BE2C (cell line): ENCODE results near the gene ERO1B.

Source experiments
- DNase-seq: peaks from one replicate; pipeline ENCODE4 v3.0.0-alpha.2; 2020
- H3K27me3 ChIP-seq: fragments of 250-450 bp; sonication (Bioruptor Pico); 2 replicates; pipeline ENCODE4 v1.5.1; 2020; ENCODE audit warnings: mild to moderate bottlenecking
- H3K36me3 ChIP-seq: fragments of 250-450 bp; sonication (Bioruptor Pico); 2 replicates; pipeline ENCODE4 v1.5.1; 2020; ENCODE audit warnings: mild to moderate bottlenecking
- H3K4me1 ChIP-seq: fragments of 250-450 bp; sonication (Bioruptor Pico); 2 replicates; pipeline ENCODE4 v1.5.1; 2020
- H3K4me3 ChIP-seq: 2 replicates; pipeline ENCODE4 v1.5.1; 2011; ENCODE audit warnings: low read depth, low read length
- H3K9me3 ChIP-seq: fragments of 250-450 bp; sonication (Bioruptor Pico); 2 replicates; pipeline ENCODE4 v1.5.1; 2020
- CTCF ChIP-seq: IDR thresholded peaks from 2 replicates; pipeline ENCODE4 v1.5.1; 2012; ENCODE audit warnings: mild to moderate bottlenecking, low read depth, low read length

ERO1B gene

GRCh38 chr1:236313427-236313826 is 31.7 kb upstream of the ERO1B start:
- peaks cover 2% of the 10 kb centered on the region; the same call in 1 of the 2 replicates for H3K27me3 ChIP-seq

GRCh38 chr1:236311040-236311439 is 29.3 kb upstream of the ERO1B start:
- peak; percentile 41 for DNase-seq
- Histone ChIP-seq H3K36me3 (no peaks in the 10 kb centered on the region), H3K4me1 (no peaks in the 10 kb centered on the region), H3K27me3 (peaks cover 2% of the 10 kb centered on the region), H3K9me3 (no peaks in the 10 kb centered on the region), H3K4me3 (no peak overlapping the region)
- TF ChIP-seq CTCF, result peak; percentile 43

More at GRCh38 chr1:236313427-236313826, 31.7 kb upstream of the ERO1B start:
- Histone ChIP-seq H3K4me1 (no peaks in the 10 kb centered on the region), H3K4me3 (no peak overlapping the region), H3K36me3 (no peaks in the 10 kb centered on the region), H3K9me3 (no peaks in the 10 kb centered on the region)
- TF ChIP-seq CTCF, result no peak
- no peak for DNase-seq

GRCh38 chr1:236308827-236309226 is 27.1 kb upstream of the ERO1B start:
- Histone ChIP-seq H3K4me3 (no peak overlapping the region), H3K36me3 (no peaks in the 10 kb centered on the region), H3K27me3 (peaks cover 5% of the 10 kb centered on the region), H3K9me3 (no peaks in the 10 kb centered on the region), H3K4me1 (no peaks in the 10 kb centered on the region)
- no peak for TF ChIP-seq CTCF
- no peak for DNase-seq

DNA sequence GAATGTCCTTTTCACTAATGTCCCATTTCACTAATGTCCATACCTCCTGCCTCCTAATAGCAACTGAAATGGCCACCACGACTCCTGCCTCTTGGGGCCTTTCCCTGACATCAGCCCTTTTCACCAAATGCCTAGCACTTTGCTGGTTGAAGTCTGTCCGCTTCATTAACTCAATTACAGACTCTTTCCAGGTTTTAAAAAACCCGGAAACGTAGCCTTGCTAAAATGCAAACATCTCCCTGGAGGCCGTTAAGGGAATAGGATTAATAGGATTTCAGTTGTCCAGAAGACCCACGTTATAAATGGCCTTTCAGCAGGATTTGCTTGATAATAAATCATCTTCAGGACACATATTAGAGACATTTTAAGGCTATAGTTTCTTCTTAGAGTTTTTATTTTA is 25.7 kb upstream of the ERO1B start:
- Histone ChIP-seq H3K4me3 (no peak overlapping the region), H3K4me1 (no peaks in the 10 kb centered on the region)

DNA sequence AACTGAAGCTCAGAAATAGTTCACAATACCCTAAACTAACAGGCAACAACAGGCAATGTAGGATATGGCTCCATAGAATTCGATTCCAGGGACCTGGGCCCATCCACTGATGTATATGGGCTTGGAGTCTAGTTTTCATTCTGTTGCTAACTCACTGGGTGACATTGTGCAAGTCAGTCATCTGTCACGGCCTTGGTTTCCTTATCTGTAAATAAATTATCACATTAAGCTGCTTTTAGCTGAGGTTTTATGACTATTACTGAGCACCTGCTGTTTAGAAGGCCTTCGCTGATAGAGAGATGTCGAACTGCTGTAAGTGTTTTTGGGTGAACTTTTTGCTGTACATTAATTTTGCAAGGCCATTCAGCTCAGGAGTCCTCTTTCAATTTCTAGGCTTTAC is 22.9 kb upstream of the ERO1B start:
- Histone ChIP-seq H3K4me3 (no peak overlapping the region), H3K27me3 (peaks cover 23% of the 10 kb centered on the region), H3K4me1 (no peaks in the 10 kb centered on the region), H3K36me3 (no peaks in the 10 kb centered on the region), H3K9me3 (no peaks in the 10 kb centered on the region)
- no peak for TF ChIP-seq CTCF
- DNase-seq, result no peak

More for the DNA sequence above, 25.7 kb upstream of the ERO1B start:
- DNase-seq, result peak; percentile 11
- TF ChIP-seq CTCF, result peak; percentile 20
- Histone ChIP-seq H3K27me3 (peaks cover 9% of the 10 kb centered on the region), H3K9me3 (no peaks in the 10 kb centered on the region), H3K36me3 (no peaks in the 10 kb centered on the region)

DNA sequence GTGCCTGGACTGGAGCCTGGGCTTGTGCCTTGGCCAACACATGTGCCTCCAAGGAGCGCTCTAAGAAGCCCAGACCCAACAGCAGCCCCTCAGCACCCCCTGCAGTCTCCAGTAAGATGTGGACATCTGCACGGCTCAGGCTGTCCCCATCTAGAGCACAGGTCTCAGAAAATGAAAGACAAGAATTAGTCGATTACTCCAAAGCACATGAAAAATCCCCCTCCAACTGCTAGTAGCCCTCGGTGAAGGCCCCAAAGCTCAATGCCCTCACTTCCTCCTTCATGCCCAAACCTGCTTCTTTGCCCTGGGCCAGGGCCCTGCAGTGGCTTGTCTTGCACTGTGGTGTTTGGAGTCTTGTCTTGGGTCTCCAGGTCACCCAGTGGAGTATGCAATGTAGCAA is 21.9 kb upstream of the ERO1B start:
- Histone ChIP-seq H3K36me3 (no peaks in the 10 kb centered on the region), H3K4me3 (no peak overlapping the region), H3K27me3 (peaks cover 23% of the 10 kb centered on the region), H3K4me1 (no peaks in the 10 kb centered on the region), H3K9me3 (no peaks in the 10 kb centered on the region)
- no peak for TF ChIP-seq CTCF
- DNase-seq, result no peak
